ENCODE data around the gene ASH1L. TPM values are rescaled to one million over a fixed set of nuclear protein-coding genes. Genes with fewer than 3 reads are reported as not detected.

The ASH1L gene
- total RNA-seq, 6 experiments from 2014 or later: 25.7 to 32.5 (median 26.7) TPM

DNA sequence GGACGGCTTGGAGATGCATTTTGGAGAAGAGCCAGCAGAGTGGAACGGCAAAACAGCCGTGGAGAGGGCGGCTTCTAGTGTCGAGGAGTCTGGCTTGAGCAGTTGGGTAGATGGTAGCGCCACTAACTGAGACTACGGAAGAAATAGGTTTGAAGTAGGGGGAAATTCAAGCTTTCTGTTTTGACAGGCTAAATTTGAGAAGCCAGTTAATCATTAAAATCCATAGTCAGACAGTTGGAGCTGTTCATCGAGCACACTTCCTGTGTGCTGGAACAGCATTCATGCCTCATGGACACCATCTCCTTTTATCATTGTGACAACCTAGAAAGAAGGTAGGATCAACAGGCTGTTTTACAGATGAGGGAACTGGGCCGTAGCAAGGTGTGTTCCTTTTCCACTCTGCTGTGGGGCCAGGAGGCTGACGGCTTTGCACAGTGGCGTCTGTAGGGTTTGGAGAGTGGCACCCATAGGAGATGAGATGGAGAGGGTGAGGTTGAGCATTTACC lies 258.0 kb downstream of the ASH1L start:
- no peaks in the 10 kb centered on the region for H3K9me3 Mint-ChIP-seq
- peaks cover 10% of the 10 kb centered on the region for H3K27me3 Mint-ChIP-seq (ENCODE audit: insufficient read depth)
- H3K36me3 Mint-ChIP-seq (ENCODE audit: low read depth): no peaks in the 10 kb centered on the region
- no peak overlapping the region for H3K27ac Mint-ChIP-seq
- no peak for DNase-seq
- TF ChIP-seq, protein P1, sequence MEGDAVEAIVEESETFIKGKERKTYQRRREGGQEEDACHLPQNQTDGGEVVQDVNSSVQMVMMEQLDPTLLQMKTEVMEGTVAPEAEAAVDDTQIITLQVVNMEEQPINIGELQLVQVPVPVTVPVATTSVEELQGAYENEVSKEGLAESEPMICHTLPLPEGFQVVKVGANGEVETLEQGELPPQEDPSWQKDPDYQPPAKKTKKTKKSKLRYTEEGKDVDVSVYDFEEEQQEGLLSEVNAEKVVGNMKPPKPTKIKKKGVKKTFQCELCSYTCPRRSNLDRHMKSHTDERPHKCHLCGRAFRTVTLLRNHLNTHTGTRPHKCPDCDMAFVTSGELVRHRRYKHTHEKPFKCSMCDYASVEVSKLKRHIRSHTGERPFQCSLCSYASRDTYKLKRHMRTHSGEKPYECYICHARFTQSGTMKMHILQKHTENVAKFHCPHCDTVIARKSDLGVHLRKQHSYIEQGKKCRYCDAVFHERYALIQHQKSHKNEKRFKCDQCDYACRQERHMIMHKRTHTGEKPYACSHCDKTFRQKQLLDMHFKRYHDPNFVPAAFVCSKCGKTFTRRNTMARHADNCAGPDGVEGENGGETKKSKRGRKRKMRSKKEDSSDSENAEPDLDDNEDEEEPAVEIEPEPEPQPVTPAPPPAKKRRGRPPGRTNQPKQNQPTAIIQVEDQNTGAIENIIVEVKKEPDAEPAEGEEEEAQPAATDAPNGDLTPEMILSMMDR (IDR thresholded peaks at IDR 0.05): no peak
- H3K4me1 Mint-ChIP-seq (ENCODE audit: low read depth): peaks cover 16% of the 10 kb centered on the region
- H3K4me3 Mint-ChIP-seq: no peak overlapping the region

GRCh38 chr1:155301342-155301841 lies 261.2 kb downstream of the ASH1L start, which contains the start of gene PKLR:
TSS of gene PKLR (minus strand) at chr1:155301438. CDS start at chr1:155301395, 43 bp downstream.
- no peak within 1 kb of the TSS for H3K27ac Mint-ChIP-seq
- H3K9me3 Mint-ChIP-seq: no peaks in the 10 kb centered on the region
- H3K4me1 Mint-ChIP-seq (ENCODE audit: low read depth): peaks cover 6% of the 10 kb centered on the region; the same call in 1 of the 2 replicates
- H3K27me3 Mint-ChIP-seq (ENCODE audit: insufficient read depth): peaks cover 19% of the 10 kb centered on the region
- TF ChIP-seq, protein P1 (IDR thresholded peaks at IDR 0.05): no peak
- no peak for DNase-seq
- H3K36me3 Mint-ChIP-seq (ENCODE audit: low read depth): no peaks in the 10 kb centered on the region
- no peak within 1 kb of the TSS for H3K4me3 Mint-ChIP-seq

DNA sequence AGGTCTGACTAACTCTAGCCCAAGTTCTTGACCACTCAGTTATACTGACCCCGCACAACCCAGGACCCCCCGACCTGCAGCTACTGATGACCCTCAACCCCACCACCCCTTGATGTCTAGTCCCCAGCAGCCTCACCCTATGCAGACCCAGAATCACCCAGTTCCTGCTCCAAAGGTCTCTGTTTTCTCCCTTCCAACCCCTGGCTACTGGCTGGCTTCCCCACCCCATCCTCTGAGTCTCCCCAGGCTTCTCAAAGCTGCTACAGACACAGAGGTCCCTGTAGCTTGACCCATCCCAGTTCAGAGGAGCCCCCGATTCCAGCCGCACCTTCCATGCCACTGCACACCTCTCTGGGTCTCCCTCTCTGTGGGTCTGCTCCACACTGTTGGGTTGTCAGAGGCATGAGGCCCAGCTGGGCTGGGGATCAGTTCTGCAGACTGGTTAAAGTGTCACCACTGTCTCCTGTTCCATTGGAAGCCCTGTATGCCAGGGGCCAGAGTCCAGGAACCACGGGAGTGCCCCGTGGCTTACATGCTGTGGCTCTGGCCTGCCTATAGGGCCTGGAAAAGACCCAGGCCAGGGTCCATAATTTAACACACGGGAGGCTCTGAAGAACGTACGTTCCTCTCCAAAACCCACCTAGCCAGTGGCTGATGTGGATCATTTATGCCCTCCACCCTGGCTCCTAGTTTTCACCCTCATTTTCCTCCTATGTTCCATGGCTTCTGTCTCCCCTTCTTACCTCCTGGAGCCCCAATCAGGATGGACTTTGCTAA lies 261.9 kb downstream of the ASH1L start:
- Mint-ChIP-seq H3K4me3 (no peak overlapping the region), H3K27ac (no peak overlapping the region), H3K4me1 (ENCODE audit: low read depth) (no peaks in the 10 kb centered on the region; the same call in 1 of the 2 replicates), H3K27me3 (ENCODE audit: insufficient read depth) (peaks cover 21% of the 10 kb centered on the region), H3K9me3 (no peaks in the 10 kb centered on the region), H3K36me3 (ENCODE audit: low read depth) (no peaks in the 10 kb centered on the region)
- DNase-seq: no peak
- TF ChIP-seq, protein P1 (IDR thresholded peaks at IDR 0.05): no peak

- Mint-ChIP-seq H3K27me3 (ENCODE audit: insufficient read depth) (peaks cover 23% of the 10 kb centered on the region), H3K4me1 (ENCODE audit: low read depth) (no peaks in the 10 kb centered on the region), H3K27ac (no peak overlapping the region), H3K9me3 (no peaks in the 10 kb centered on the region), H3K36me3 (ENCODE audit: low read depth) (no peaks in the 10 kb centered on the region), H3K4me3 (no peak overlapping the region)
- TF ChIP-seq, protein P1 (IDR thresholded peaks at IDR 0.05): no peak
- DNase-seq: no peak
These were observed 262.6 kb downstream of the ASH1L start for GRCh38 chr1:155300024-155300423.

DNA sequence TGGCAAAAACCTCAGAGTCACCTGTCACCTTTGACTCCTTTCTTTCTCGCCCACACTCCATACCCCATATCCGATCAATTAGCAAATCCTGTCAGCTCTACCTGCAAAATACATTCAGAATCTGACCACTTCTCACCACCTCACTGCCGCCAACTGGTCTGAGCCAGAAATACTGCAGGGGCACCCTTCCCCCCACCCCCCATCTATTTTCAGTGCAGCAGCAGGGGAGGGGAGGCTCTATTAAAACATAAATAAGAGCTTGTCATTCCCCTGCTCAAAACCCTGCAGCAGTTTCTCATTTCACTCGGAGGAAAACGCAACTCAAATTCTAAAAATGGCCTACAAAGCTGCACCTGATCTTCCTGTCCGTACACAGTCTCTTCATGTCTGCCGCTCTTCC lies 265.2 kb downstream of the ASH1L start:
- TF ChIP-seq, protein P1 (IDR thresholded peaks at IDR 0.05): no peak
- Mint-ChIP-seq H3K36me3 (ENCODE audit: low read depth) (no peaks in the 10 kb centered on the region), H3K9me3 (no peaks in the 10 kb centered on the region), H3K27me3 (ENCODE audit: insufficient read depth) (peaks cover 38% of the 10 kb centered on the region), H3K27ac (no peak overlapping the region), H3K4me3 (no peak overlapping the region), H3K4me1 (ENCODE audit: low read depth) (no peaks in the 10 kb centered on the region)
- no peak for DNase-seq

All from HFFc6 (cell line).